Measurements from ENCODE around the gene ST6GALNAC3.
A peak's percentile ranks its signal among the peaks of the same experiment; 100 is the strongest.
"Not testable (repeated sequence)": the region's sequence is repeated elsewhere in the genome, so short reads cannot be mapped to it uniquely, and the experiment has no call there.

ST6GALNAC3 gene

DNA sequence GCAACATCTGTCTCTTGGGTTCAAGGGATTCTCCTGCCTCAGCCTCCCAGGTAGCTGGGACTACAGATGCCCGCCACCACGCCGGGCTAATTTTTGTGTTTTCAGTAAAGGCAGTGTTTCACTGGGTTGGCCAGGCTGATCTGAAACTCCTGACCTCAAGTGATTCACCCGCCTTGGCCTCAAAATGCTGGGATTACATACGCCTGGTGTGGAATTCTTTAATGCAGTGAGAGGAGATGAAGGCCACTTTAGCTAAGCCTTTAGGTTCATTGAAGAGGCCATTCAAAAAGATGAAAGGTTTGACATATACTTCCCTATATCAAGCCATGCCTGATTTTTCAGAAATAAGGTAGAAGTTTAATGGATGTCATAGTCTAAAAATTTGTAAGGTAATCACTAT, 162.7 kb downstream of the ST6GALNAC3 start:
- Mint-ChIP-seq H3K27me3 (no peaks in the 10 kb centered on the region), H3K27ac (no peak overlapping the region), H3K36me3 (ENCODE audit: low read depth) (no peaks in the 10 kb centered on the region), H3K4me3 (no peak overlapping the region), H3K9me3 (no peaks in the 10 kb centered on the region), H3K4me1 (ENCODE audit: low read depth) (no peaks in the 10 kb centered on the region)

DNA sequence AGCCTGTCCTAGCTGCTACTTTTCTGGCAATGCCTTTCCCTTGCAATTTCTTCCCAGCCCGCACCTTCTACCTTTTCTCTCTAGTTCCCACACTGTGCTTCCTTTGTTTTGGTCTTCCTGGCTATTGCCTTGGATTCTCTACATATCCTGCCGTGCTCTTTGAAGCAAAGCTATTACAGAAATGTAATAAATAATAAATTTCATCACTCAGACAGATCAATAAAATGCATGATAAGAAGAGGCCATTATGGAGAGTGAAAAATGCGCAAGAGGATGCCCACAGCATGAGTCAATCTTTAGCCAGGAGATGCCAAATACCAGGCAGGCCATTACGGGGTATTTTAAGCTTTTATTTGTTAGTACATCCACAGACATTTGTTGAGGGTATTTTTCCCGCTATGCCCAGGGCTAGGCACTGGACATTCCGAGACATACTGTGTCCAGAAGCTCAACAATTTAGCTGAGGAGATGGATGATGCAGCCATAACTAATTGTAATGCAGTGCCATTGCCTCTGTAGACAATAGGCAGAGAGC, 163.6 kb downstream of the ST6GALNAC3 start:
- no peaks in the 10 kb centered on the region for H3K27me3 Mint-ChIP-seq
- H3K4me3 Mint-ChIP-seq = no peak overlapping the region
- no peaks in the 10 kb centered on the region for H3K4me1 Mint-ChIP-seq (ENCODE audit: low read depth)
- H3K27ac Mint-ChIP-seq = no peak overlapping the region
- no peaks in the 10 kb centered on the region for H3K9me3 Mint-ChIP-seq
- H3K36me3 Mint-ChIP-seq (ENCODE audit: low read depth) = no peaks in the 10 kb centered on the region

DNA sequence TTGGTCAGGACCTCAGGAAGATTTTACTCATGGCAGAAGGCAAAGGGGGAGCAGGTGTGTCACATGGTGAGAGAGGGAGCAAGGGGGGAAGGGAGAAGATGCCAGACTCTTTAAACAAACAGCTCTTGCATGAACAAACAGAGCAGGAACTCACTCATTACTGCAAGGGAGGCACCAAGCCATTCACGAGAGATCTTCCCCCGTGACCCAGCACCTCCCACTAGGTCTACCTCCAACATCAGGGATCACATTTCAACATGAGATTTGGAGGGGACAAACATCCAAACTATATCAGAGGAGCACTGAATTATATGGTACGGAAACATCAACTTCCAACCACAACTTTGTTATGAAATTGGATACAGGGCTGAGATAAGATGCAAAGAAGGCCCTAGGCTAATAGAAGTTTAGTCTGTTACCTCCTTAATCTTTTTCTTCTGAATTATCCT, 164.9 kb downstream of the ST6GALNAC3 start:
- Mint-ChIP-seq H3K4me3 (no peak overlapping the region), H3K9me3 (peaks cover 6% of the 10 kb centered on the region), H3K27ac (no peak overlapping the region), H3K27me3 (no peaks in the 10 kb centered on the region), H3K36me3 (ENCODE audit: low read depth) (no peaks in the 10 kb centered on the region), H3K4me1 (ENCODE audit: low read depth) (no peaks in the 10 kb centered on the region)

DNA sequence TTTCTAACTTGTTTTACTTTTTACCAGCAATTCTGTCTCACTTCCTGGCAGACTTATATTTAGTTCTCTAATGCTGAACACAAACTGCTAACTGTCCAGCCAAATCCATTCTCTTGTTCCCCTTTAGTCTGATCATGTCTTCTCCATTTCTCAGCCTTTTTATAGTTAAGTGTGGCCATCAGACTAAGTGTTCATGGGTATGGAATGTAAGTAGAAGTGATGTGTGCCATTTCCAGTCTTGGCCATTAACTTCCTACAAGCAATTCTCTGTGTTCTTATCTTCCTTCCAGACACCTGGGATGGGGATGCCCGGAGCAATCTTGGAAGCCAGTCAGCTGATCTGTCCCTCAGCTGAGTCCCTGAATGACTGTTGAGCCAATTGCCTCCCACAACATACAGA, 165.8 kb downstream of the ST6GALNAC3 start:
- Mint-ChIP-seq H3K27me3 (no peaks in the 10 kb centered on the region), H3K27ac (no peak overlapping the region), H3K4me1 (ENCODE audit: low read depth) (no peaks in the 10 kb centered on the region), H3K4me3 (no peak overlapping the region), H3K36me3 (ENCODE audit: low read depth) (peaks cover 2% of the 10 kb centered on the region), H3K9me3 (peaks cover 10% of the 10 kb centered on the region)

DNA sequence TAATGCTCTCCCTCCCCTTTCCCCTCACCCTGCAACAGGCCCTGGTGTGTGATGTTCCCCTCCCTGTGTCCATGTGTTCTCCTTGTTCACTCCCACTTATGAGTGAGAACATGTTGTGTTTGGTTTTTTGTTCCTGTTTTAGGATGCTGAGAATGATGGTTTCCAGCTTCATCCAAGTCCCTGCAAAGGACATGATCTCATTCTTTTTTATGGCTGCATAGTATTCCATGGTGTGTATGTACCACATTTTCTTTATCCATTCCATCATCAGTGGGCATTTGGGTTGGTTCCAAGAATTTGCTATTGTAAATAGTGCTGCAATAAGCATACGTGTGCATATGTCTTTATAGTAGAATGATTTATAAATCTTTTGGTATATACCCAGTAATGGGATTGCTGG, 168.0 kb downstream of the ST6GALNAC3 start:
- not testable (repeated sequence) for H3K36me3 Mint-ChIP-seq (ENCODE audit: low read depth); H3K27ac Mint-ChIP-seq; H3K4me3 Mint-ChIP-seq; H3K27me3 Mint-ChIP-seq; H3K4me1 Mint-ChIP-seq (ENCODE audit: low read depth)
- peaks cover 17% of the 10 kb centered on the region for H3K9me3 Mint-ChIP-seq

DNA sequence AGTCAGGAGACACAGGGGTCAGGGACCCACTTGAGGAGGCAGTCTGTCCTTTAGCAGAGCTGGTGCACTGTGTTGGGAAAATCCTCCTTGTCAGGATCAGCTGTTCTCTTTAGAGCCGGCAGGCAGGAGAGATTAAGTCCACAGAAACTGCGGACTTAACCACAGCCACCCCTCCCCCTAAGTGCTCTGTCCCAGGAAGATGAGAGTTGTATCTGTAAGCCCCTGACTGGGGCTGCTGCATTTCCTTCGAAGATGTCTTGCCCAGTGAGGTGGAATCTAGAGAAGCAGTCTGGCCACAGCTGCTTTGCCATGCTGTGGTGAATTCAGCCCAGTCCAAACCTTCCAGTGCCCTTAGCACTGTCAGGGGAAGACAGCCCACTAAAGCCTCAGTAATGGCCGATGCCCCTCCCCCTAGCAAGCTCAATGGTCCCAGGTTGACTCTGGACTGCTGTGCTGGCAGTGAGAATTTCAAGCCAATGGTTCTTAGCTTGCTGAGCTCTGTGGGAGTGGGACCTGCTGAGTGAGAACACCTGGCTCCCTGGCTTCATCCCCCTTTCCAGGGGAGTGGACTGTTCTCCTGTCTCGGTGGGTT, 172.8 kb downstream of the ST6GALNAC3 start:
- H3K9me3 Mint-ChIP-seq = peaks cover 17% of the 10 kb centered on the region
- no peak overlapping the region for H3K27ac Mint-ChIP-seq
- peaks cover 6% of the 10 kb centered on the region for H3K36me3 Mint-ChIP-seq (ENCODE audit: low read depth)
- H3K27me3 Mint-ChIP-seq = no peaks in the 10 kb centered on the region
- H3K4me1 Mint-ChIP-seq (ENCODE audit: low read depth) = peaks cover 3% of the 10 kb centered on the region
- no peak overlapping the region for H3K4me3 Mint-ChIP-seq

DNA sequence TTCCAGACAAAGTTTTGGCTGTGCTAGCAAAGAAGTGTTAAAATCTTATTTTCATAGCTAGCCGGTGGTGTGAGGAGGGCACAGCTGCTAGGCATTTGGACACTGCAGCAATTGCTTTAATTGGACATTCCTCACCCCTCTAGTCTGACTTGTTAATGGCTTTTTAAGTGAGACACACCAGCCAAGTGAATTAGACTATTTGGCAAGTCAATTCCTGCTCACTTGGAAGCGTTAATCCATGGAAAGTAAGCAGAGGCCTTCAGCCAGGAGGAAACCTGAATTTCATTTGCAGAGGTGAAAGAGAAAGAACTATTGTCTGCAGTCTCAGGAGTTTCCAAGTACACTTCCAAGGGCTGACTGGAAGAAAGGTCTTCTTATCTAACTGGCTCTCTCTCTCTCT, 175.7 kb downstream of the ST6GALNAC3 start:
- Mint-ChIP-seq H3K9me3 (peaks cover 8% of the 10 kb centered on the region), H3K27ac (no peak overlapping the region), H3K4me3 (no peak overlapping the region), H3K4me1 (ENCODE audit: low read depth) (peaks cover 19% of the 10 kb centered on the region), H3K27me3 (no peaks in the 10 kb centered on the region), H3K36me3 (ENCODE audit: low read depth) (peaks cover 5% of the 10 kb centered on the region)

DNA sequence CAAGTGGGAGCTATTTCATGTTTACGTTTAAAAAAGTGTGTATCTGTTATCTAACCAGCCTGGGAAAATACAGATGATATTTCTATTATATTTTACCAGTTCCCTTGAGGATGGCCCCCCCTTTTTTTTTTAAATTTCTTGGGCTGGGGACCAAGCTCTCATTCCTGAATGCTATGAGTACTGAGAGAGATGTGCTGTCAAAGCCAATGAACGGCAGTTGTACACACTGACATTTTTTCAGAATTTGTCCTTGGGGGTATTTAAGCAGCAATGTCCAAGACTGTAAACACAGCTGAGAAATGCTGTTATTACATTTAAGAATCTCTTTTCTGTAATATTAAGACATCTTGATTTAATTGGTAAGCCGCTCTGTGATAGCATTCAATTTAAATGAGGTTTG, 177.9 kb downstream of the ST6GALNAC3 start:
- H3K27ac Mint-ChIP-seq = no peak overlapping the region
- peaks cover 36% of the 10 kb centered on the region for H3K4me1 Mint-ChIP-seq (ENCODE audit: low read depth)
- no peak overlapping the region for H3K4me3 Mint-ChIP-seq
- no peaks in the 10 kb centered on the region for H3K9me3 Mint-ChIP-seq
- H3K27me3 Mint-ChIP-seq = no peaks in the 10 kb centered on the region
- no peaks in the 10 kb centered on the region for H3K36me3 Mint-ChIP-seq (ENCODE audit: low read depth)

DNA sequence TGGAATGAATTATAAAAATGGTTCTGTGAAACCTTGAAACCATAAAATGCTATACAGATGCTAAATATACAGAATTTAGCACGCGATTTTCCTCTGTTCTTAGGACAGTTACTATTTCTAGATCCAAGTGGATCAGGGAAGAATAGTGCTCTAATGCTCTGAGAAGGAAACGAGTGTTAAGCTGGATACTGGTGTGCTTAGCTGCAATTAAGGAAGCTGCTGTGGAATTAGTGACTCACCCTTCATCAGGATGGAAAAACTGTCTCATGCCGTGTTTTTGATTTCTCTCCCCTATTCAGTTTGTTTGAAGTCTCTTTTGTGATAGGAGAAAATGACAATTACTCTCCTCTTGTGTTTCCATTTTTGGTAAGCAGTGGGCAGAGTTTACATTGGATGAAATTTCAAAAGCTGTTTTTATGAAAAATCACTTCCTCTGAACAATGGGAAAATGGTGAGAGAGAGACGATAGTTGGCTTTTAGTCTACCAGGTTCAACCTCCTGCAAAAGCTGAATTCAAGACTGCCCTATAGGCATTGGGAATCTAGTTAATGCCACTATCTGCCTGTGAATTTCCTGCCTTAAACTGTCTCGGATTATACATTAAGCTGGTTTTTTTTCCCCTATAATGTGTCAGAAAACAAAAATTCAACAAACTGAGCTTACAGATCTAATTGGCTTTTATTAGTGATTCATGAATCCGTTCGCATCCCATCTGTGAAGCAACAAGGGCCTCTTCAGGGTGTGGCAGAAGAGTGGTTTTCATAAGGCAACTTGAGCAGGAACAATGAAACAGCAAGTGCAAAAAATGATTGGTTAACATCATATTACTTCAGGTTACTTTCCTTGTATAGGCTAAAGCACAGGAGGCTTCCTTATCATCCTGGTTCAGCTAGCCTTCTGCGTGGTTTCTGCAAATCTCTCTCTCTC, 179.8 kb downstream of the ST6GALNAC3 start:
- peaks cover 55% of the 10 kb centered on the region for H3K4me1 Mint-ChIP-seq (ENCODE audit: low read depth)
- no peaks in the 10 kb centered on the region for H3K36me3 Mint-ChIP-seq (ENCODE audit: low read depth)
- no peaks in the 10 kb centered on the region for H3K27me3 Mint-ChIP-seq
- no peaks in the 10 kb centered on the region for H3K9me3 Mint-ChIP-seq
- H3K4me3 Mint-ChIP-seq = no peak overlapping the region
- peak overlapping the region; percentile 70 for H3K27ac Mint-ChIP-seq

DNA sequence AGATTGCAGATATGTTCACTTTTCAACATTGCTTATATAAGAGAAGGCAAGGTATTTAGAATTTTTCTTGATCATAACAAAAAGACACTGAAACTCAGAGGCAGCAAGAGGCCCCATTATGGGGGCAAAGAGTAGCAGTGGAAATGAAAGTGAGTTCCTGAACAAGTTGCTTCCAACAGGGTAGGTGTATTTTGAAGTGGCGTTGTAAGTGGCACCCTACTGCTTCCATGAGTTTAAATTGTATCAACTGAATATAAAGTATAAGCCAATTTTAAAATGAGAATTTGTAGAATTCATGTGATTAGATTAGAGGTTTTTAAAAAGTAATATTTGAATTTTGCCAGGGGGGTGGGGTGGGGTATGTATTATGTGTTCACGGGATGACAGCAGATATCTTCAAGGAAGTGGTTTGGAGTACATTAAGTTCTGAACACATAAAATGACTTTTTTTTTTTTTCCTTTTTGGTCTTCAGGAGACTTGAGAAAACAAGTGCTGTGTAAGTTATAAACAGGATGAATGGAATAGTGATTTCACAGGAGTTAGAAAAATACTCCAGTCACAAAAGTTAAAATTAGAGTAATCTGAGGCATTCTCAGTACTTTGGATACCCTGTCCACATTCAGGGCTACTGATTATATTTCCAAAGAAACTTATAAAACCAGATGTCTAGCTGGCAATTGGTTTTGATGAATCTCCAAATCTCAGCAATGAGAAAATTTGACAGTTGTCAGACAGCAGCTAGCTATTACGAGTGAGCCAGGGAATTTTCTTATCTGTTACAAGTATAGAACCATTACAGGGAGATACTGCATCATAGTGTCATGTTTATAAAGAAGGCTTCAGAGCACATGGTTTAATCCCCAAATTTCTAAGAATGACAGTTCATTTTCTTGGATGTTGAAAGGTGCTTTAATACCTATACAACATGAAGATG, 182.0 kb downstream of the ST6GALNAC3 start:
- Mint-ChIP-seq H3K36me3 (ENCODE audit: low read depth) (no peaks in the 10 kb centered on the region), H3K27me3 (no peaks in the 10 kb centered on the region), H3K27ac (peak overlapping the region; percentile 69), H3K4me3 (peak overlapping the region; percentile 11), H3K4me1 (ENCODE audit: low read depth) (peaks cover 67% of the 10 kb centered on the region), H3K9me3 (no peaks in the 10 kb centered on the region)

DNA sequence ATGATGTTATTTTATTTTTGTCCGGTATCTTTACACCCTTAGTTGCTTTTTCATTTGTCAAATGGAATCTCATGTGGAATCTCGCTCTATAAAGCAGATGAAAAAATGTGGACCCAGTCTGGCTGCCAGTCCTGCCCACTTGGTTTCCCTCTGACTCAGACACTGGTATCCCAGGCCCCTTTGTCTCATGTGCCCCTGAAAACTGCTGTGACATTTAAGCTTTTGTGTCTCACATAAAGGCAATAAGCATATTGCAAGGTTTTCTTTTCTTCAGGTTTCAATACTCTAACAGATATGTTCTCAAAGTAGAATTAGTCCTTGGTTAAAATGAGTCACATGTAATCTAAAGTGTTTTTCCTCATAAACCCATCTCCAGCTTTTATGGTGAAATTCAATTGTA, 183.3 kb downstream of the ST6GALNAC3 start:
- peak overlapping the region; percentile 79 for H3K27ac Mint-ChIP-seq
- no peaks in the 10 kb centered on the region for H3K36me3 Mint-ChIP-seq (ENCODE audit: low read depth)
- peaks cover 67% of the 10 kb centered on the region for H3K4me1 Mint-ChIP-seq (ENCODE audit: low read depth)
- H3K9me3 Mint-ChIP-seq = no peaks in the 10 kb centered on the region
- H3K27me3 Mint-ChIP-seq = no peaks in the 10 kb centered on the region
- no peak overlapping the region for H3K4me3 Mint-ChIP-seq

DNA sequence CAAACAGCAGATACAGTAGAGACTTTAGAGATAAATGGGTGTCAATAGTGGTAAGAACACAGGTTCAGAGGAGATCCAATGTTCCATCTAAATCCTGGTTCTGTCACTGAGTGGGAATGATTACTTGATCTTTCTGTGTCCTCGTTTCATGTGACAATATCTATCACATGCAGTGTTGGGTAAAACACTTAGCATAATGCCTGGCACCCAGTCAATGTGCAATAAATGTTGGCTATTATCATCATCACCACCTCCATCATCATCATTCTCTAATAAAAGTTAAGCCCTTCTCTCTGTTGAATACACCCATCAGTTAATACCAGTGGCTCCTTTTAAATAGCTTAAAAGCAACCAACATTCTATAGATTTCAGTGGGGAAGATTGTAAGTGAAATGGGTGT, 184.7 kb downstream of the ST6GALNAC3 start:
- H3K27ac Mint-ChIP-seq = no peak overlapping the region
- H3K36me3 Mint-ChIP-seq (ENCODE audit: low read depth) = no peaks in the 10 kb centered on the region
- H3K4me3 Mint-ChIP-seq = no peak overlapping the region
- no peaks in the 10 kb centered on the region for H3K9me3 Mint-ChIP-seq
- H3K4me1 Mint-ChIP-seq (ENCODE audit: low read depth) = peaks cover 61% of the 10 kb centered on the region
- H3K27me3 Mint-ChIP-seq = no peaks in the 10 kb centered on the region

DNA sequence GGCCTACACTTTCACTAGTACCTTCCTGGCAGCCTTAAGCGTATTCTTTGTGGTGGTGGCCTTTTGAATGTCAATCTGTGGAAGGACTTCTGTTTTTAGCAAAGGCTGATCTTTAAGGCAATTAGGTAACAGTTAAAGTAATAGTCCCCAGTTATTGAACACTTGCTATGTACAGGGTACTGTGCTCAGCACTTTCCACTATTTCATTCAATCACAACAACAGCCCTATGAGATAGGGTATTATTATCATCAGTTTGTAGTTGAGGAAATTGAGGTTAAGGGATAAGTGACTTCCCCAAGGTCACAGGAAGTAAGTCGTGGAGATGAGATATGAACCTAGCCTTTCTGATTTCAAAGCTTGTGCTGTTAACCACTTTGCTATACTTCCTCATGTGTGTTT, 185.7 kb downstream of the ST6GALNAC3 start:
- no peaks in the 10 kb centered on the region for H3K36me3 Mint-ChIP-seq (ENCODE audit: low read depth)
- peaks cover 50% of the 10 kb centered on the region for H3K4me1 Mint-ChIP-seq (ENCODE audit: low read depth)
- H3K27me3 Mint-ChIP-seq = no peaks in the 10 kb centered on the region
- no peaks in the 10 kb centered on the region for H3K9me3 Mint-ChIP-seq
- H3K4me3 Mint-ChIP-seq = no peak overlapping the region
- H3K27ac Mint-ChIP-seq = no peak overlapping the region

DNA sequence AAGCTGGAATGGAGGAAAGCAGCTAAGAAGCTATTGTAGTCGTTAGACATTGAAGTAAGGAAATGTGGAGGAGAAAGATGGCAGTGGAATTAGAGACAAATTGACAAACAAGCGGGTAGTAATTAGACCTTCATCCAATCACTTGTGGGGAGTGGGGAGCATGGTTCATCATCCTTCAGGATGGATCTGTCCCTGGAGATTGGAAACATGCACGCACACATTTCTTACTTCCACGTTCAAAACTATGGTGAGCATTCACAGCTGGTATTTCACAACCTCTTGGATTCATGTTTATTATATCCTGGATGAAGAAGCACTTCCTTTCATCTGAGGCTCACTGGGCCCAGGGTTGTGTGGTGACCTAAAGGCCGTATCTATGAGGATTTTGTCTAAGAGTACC, 188.1 kb downstream of the ST6GALNAC3 start:
- Mint-ChIP-seq H3K4me1 (ENCODE audit: low read depth) (peaks cover 36% of the 10 kb centered on the region), H3K4me3 (no peak overlapping the region), H3K27ac (no peak overlapping the region), H3K27me3 (no peaks in the 10 kb centered on the region), H3K36me3 (ENCODE audit: low read depth) (no peaks in the 10 kb centered on the region), H3K9me3 (no peaks in the 10 kb centered on the region)

All from stimulated activated naive CD8-positive, alpha-beta T cell treated with anti-CD3 and anti-CD28 coated beads, Interleukin-15, Interleukin-2, amounts not matched to agents 100 ng/mL and 50 ng/mL, for 24 hours (primary cell).